A549 treated with dexamethasone at 1 μM for 4 hours (cell line): ENCODE data around the gene TBC1D2B. TPM values are rescaled to one million over a fixed set of nuclear protein-coding genes. Genes with fewer than 3 reads are reported as not detected.

Source experiments
- total RNA-seq: library from RNA; stranded (reverse); fragments of 200-300 nt; extraction: Qiagen RNA extraction; gene quantifications from 5 replicates; pipeline ENCODE4 v1.2.3, GENCODE V29; 2022

The TBC1D2B gene
- total RNA-seq = 11.7 to 18.0 TPM (median 16.7 TPM) in 5 replicates

DNA sequence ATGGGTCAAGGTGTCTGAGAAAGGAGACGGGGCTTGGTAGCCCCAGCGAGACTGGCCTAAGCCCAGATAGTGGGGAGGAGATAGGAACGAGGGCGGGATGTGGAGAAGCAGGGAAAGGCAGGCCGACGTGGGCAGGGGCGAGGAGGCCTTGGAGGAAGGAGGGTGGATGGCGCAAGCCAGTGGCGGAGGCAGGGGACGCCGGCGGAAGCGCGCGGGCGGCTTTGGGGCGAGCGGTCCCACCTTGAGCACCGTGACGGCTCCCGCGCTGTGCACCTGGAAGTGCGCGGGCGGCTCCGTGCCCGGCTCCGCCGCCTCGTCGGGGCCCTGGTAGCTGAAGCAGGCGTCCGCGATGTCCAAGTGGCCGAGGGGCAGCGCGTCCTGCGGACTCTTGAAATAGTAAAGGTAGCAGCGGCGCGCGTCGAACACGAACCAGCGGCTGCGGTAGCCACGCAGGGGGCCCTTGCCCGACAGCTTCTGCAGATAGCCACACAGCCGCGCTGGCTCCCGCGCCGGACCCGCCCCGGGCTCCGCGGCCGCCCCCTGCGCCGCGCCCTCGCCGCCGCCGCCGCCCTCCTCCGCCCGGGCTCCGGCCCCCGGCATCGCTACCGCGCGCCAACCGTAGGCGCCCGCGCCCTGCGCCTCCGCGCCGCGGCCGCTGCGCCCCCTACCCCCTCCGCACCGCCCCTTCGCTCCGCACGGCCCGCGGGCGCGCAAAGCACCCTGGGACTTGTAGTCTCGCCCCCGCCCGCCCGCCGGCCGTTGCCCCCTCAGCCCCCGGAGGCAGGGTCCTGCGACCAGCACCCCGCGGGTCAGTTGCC lies at the start of gene TBC1D2B:
Gene TBC1D2B, minus strand, starts transcription at position 659 of the 818 bp plus-strand sequence. Its CDS starts 59 bp downstream, at position 600.

DNA sequence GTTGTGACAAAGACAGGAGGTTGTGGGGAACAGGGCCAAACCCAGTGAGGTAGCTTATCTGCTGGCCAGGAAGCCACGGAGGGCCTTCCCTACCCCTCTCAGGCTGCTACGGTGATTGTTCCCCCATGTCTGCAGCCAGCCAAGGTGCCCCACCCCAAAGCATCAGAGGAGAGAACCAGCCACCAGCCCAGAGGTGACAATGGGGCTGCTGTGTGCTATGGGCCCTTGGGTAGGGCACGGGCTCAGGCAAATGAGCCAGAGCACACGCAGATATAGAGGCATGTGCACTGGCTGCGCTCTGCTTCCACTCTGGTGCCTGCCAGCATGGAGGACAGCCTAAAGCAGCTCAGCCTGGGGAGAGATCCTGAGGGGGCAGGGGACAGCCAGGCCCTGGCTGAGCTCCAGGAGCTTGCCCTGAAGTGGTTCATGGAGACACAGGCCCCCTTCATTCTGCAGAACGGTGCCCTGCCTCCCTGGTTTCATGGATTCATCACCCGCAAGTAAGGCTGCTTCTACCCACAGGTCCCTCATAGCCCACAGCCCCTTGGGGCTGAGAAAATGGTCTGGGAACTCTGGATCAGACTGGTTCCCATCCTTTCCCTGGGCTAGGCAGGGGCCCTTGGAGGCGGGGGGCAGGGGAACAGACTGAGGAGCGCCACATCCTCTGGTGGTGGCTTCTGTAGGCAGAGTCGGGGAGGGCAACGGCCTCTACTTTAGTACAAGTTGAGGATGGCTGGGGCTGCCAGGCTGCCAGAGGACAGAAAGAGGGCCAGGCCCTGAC lies 14.9 kb upstream of the TBC1D2B start, which contains the start of gene SH2D7:
Gene SH2D7, plus strand, starts transcription at position 301 of the 781 bp plus-strand sequence. Its CDS starts 24 bp downstream, at position 325.

Other genes starting within 250 kb of the TBC1D2B start
- not detected in 5 replicates for gene SH2D7, start 14.8 kb upstream of the TBC1D2B start, total RNA-seq
- 27.4 to 28.1 TPM (median 27.9 TPM) in 5 replicates for gene CIB2, start 53.7 kb upstream of the TBC1D2B start, total RNA-seq
- gene IDH3A, start 71.7 kb upstream of the TBC1D2B start, total RNA-seq = 78.0 to 89.7 TPM (median 78.5 TPM) in 5 replicates
- 0.06 to 0.81 TPM (median 0.30 TPM) in 5 replicates for gene ACSBG1, start 156.9 kb upstream of the TBC1D2B start, total RNA-seq
- 0.02 to 0.09 TPM (median 0.07 TPM) in 3 of 5 replicates, not detected in the others for gene DNAJA4, start 186.9 kb upstream of the TBC1D2B start, total RNA-seq
- 83.2 to 115 TPM (median 85.4 TPM) in 5 replicates for gene SKIC8, start 221.9 kb upstream of the TBC1D2B start, total RNA-seq